SU-DHL-6 (cell line): Measurements from ENCODE around the gene PHKB.

Source experiments
- CTCF ChIP-seq: fragments of 200-600 bp; sonication (generic); IDR thresholded peaks from one replicate; pipeline ENCODE4 v1.5.1; 2017; ENCODE audit warnings: antibody characterized with exemption, mild to moderate bottlenecking, low read length, moderate library complexity; ENCODE audit not compliant: insufficient read depth, poor library complexity, severe bottlenecking
- EZH2phosphoT487 ChIP-seq: fragments of 200-600 bp; sonication (generic), shearing (Covaris generic); conservative IDR thresholded peaks from 2 replicates; pipeline ENCODE4 v1.6.1; 2018; ENCODE audit warnings: mild to moderate bottlenecking, antibody characterized with exemption, low read length, moderate library complexity, mixed read lengths

- TF ChIP-seq CTCF (no peak), EZH2phosphoT487 (no peak)
These were observed 14.7 kb downstream of the PHKB start for GRCh38 chr16:47475786-47476185.
